ENCODE measurements around the gene AFDN. TPM values are rescaled to one million over a fixed set of nuclear protein-coding genes. Genes with fewer than 3 reads are reported as not detected.

AFDN gene
- total and polyA plus RNA-seq, 2 donors (not counting 1 experiment from before 2014, with no cell fraction given): 21.0 to 57.1 TPM

GRCh38 chr6:167825332-167826229 is 1.1 kb upstream of the AFDN start:
- peak overlapping the region; percentile 79 for H3K4me2 ChIP-seq (ENCODE audit: extremely low read depth, insufficient read depth, low read length)
- peak overlapping the region; percentile 70 for H3K9ac ChIP-seq (ENCODE audit: insufficient read depth, low read length)
- peaks cover 13% of the 10 kb centered on the region for H3K79me2 ChIP-seq (ENCODE audit: control insufficient read depth, insufficient read depth, low read length)
- H3K27ac ChIP-seq (ENCODE audit: insufficient read depth, low read length): no peak overlapping the region
- peak; percentile 28 to 39 for DNase-seq (ENCODE audit: low read depth in 2 of 2)
- TF ChIP-seq, protein P1, sequence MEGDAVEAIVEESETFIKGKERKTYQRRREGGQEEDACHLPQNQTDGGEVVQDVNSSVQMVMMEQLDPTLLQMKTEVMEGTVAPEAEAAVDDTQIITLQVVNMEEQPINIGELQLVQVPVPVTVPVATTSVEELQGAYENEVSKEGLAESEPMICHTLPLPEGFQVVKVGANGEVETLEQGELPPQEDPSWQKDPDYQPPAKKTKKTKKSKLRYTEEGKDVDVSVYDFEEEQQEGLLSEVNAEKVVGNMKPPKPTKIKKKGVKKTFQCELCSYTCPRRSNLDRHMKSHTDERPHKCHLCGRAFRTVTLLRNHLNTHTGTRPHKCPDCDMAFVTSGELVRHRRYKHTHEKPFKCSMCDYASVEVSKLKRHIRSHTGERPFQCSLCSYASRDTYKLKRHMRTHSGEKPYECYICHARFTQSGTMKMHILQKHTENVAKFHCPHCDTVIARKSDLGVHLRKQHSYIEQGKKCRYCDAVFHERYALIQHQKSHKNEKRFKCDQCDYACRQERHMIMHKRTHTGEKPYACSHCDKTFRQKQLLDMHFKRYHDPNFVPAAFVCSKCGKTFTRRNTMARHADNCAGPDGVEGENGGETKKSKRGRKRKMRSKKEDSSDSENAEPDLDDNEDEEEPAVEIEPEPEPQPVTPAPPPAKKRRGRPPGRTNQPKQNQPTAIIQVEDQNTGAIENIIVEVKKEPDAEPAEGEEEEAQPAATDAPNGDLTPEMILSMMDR (conservative IDR thresholded peaks at IDR 0.05 in 1 of 2, IDR thresholded peaks at IDR 0.05 in 1 of 2; ENCODE audit: low read depth in 1 of 2, low read length in 2 of 2): no peak
- TF ChIP-seq EZH2 (IDR thresholded peaks at IDR 0.05; ENCODE audit: low read length, missing control alignments): no peak
- H3K9me3 ChIP-seq (ENCODE audit: control insufficient read depth, insufficient read depth, low read depth, low read length): no peaks in the 10 kb centered on the region
- no peaks in the 10 kb centered on the region for H4K20me1 ChIP-seq (ENCODE audit: control insufficient read depth, extremely low read depth, insufficient read depth, low read length)
- H2AFZ ChIP-seq (ENCODE audit: low read length): peak overlapping the region; percentile 96
- no peaks in the 10 kb centered on the region for H3K36me3 ChIP-seq (ENCODE audit: control insufficient read depth, insufficient read depth, low read length)
- H3K4me1 ChIP-seq (ENCODE audit: control insufficient read depth, extremely low read depth, insufficient read depth, low read length): peaks cover 6% of the 10 kb centered on the region
- peak overlapping the region; percentile 71 to 90 (median 84) for H3K4me3 ChIP-seq (replicated peaks in 1 of 4; ENCODE audit: control extremely low read depth in 1 of 4, insufficient read depth in 1 of 4, low read depth in 3 of 4, low read length in 4 of 4)
- H3K27me3 ChIP-seq (ENCODE audit: control insufficient read depth, insufficient read depth, low read length): no peaks in the 10 kb centered on the region

DNA sequence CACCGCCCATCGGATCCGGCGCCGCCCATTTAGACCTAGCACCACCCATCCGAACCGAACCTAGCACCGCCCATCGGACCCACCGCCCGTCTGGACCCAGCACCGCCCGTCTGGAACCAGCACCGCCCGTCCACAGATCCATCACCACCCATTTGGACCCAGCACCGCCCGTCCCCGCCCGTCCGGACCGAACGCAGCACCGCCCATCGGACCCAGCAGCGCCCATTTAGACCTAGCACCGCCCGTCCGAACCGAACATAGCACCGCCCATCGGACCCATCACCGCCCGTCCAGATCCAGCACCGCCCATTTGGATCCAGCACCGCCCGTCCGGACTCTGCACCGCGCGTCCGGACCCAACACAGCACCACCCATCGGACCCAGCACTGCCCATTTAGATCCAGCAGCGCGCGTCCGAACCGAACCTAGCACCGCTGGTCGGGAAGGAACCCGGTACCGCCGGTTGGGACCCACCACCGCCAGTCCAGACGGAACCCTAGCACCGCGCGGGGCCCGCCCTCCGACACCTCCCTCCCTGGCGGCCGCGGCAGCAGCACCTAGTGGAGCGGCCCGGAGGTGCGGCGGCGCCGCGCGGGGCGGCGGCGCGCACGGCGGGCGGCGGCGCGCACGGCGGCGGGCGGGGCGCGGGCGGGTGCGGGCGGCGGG is 348 bp upstream of the AFDN start:
- TF ChIP-seq EZH2 (IDR thresholded peaks at IDR 0.05; ENCODE audit: low read length, missing control alignments): no peak
- TF ChIP-seq, protein P1 (conservative IDR thresholded peaks at IDR 0.05 in 1 of 2, IDR thresholded peaks at IDR 0.05 in 1 of 2; ENCODE audit: low read depth in 1 of 2, low read length in 2 of 2): peak in 1 of 2 donors; percentile 14
- H3K27me3 ChIP-seq (ENCODE audit: control insufficient read depth, insufficient read depth, low read length): no peaks in the 10 kb centered on the region
- H2AFZ ChIP-seq (ENCODE audit: low read length): peak overlapping the region; percentile 96
- no peak overlapping the region for H3K27ac ChIP-seq (ENCODE audit: insufficient read depth, low read length)
- DNase-seq (ENCODE audit: low read depth in 2 of 2): peak; percentile 30 to 33
- H3K9ac ChIP-seq (ENCODE audit: insufficient read depth, low read length): peak overlapping the region; percentile 70
- no peaks in the 10 kb centered on the region for H4K20me1 ChIP-seq (ENCODE audit: control insufficient read depth, extremely low read depth, insufficient read depth, low read length)
- peak overlapping the region; percentile 79 for H3K4me2 ChIP-seq (ENCODE audit: extremely low read depth, insufficient read depth, low read length)
- H3K79me2 ChIP-seq (ENCODE audit: control insufficient read depth, insufficient read depth, low read length): peaks cover 16% of the 10 kb centered on the region
- peak overlapping the region; percentile 71 to 90 (median 84) for H3K4me3 ChIP-seq (replicated peaks in 1 of 4; ENCODE audit: control extremely low read depth in 1 of 4, insufficient read depth in 1 of 4, low read depth in 3 of 4, low read length in 4 of 4)
- no peaks in the 10 kb centered on the region for H3K9me3 ChIP-seq (ENCODE audit: control insufficient read depth, insufficient read depth, low read depth, low read length)
- no peaks in the 10 kb centered on the region for H3K36me3 ChIP-seq (ENCODE audit: control insufficient read depth, insufficient read depth, low read length)
- H3K4me1 ChIP-seq (ENCODE audit: control insufficient read depth, extremely low read depth, insufficient read depth, low read length): peaks cover 6% of the 10 kb centered on the region
